Measurements from ENCODE around the gene GJB4.

Gene GJB4

DNA sequence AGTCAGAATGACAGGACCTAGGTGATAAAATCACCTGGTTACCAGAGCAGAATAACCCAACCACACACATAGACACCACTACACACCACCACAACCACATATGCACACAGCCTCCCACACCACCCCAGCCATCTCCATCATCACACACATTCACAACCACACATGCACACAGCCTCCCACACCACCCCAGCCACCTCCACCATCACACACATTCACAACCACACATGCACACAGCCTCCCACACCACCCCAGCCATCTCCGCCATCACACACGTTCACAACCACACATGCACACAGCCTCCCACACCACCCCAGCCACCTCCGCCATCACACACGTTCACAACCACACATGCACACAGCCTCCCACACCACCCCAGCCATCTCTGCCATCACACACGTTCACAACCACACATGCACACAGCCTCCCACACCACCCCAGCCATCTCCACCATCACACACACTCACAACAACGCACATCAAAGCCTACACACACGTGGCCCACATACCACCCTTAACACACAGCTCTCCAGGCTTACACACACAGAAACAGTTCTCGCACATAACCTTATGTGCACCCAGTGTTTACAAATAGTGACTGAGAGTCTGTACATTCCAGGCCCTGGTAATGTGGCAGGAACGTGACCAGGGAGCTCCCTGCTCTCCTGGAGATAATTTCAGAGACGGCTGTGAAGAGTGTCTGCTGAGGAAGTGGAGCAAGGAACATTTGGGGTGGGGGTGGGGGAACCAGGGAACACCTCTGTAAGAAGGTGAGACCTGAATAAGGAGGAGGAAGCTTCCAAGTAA is 18.2 kb downstream of the GJB4 start:
- H4K91ac ChIP-seq (ENCODE audit: low read length), result no peak overlapping the region
- WGBS, result 29% methylated on average over 10 of the region's 10 CpGs
- H2BK12ac ChIP-seq (ENCODE audit: low read length in 2 of 2), result no peak overlapping the region
- H2AFZ ChIP-seq (ENCODE audit: low read depth, low read length), result no peak overlapping the region
- H3K4ac ChIP-seq (ENCODE audit: low read depth in 1 of 2, low read length in 2 of 2), result no peak overlapping the region
- no peak overlapping the region for H3K14ac ChIP-seq (ENCODE audit: low read length in 2 of 2)
- no peak overlapping the region for H4K8ac ChIP-seq (ENCODE audit: low read length)
- no peak overlapping the region for H3K4me2 ChIP-seq (ENCODE audit: low read length, poor library complexity, severe bottlenecking)
- H3K9ac ChIP-seq (ENCODE audit: low read length), result no peak overlapping the region
- no peak overlapping the region for H2BK5ac ChIP-seq (ENCODE audit: low read depth, low read length, poor library complexity, severe bottlenecking)
- H2BK120ac ChIP-seq (ENCODE audit: low read depth, low read length), result no peak overlapping the region
- H2BK15ac ChIP-seq (ENCODE audit: low read depth, poor library complexity, severe bottlenecking), result no peak overlapping the region
- H3K36me3 ChIP-seq (ENCODE audit: control insufficient read depth in 1 of 2, insufficient read depth in 2 of 2, low read depth in 1 of 2, low read length in 2 of 2), result no peaks in the 10 kb centered on the region
- H3K9me3 ChIP-seq (ENCODE audit: control insufficient read depth, low read length), result no peaks in the 10 kb centered on the region
- H3K4me3 ChIP-seq (ENCODE audit: insufficient read depth in 1 of 2, low read depth in 1 of 2, low read length in 2 of 2), result no peak overlapping the region
- no peak overlapping the region for H3K18ac ChIP-seq (ENCODE audit: low read depth in 1 of 2, low read length in 2 of 2)
- DNase-seq, result no peak
- H3K27ac ChIP-seq (ENCODE audit: low read length, poor library complexity, severe bottlenecking), result no peak overlapping the region
- H3K4me1 ChIP-seq (ENCODE audit: control insufficient read depth, insufficient read depth, low read depth, low read length), result peaks cover 10% of the 10 kb centered on the region
- no peaks in the 10 kb centered on the region for H3K79me1 ChIP-seq (replicated peaks; ENCODE audit: low read length, poor library complexity, severe bottlenecking)
- no peak overlapping the region for H3K23ac ChIP-seq (ENCODE audit: low read length in 2 of 2)
- peaks cover 51 to 85% of the 10 kb centered on the region in 2 experiments for H3K27me3 ChIP-seq (ENCODE audit: control insufficient read depth in 1 of 2, insufficient read depth in 1 of 2, low read length in 2 of 2)
- H2AK5ac ChIP-seq (ENCODE audit: low read length, severe bottlenecking), result no peak overlapping the region

- no peak overlapping the region for H2AFZ ChIP-seq (ENCODE audit: low read depth, low read length)
- 79% methylated on average over 4 of the region's 6 CpGs for WGBS
These were observed 18.8 kb downstream of the GJB4 start for GRCh38 chr1:34778381-34778780.

DNA sequence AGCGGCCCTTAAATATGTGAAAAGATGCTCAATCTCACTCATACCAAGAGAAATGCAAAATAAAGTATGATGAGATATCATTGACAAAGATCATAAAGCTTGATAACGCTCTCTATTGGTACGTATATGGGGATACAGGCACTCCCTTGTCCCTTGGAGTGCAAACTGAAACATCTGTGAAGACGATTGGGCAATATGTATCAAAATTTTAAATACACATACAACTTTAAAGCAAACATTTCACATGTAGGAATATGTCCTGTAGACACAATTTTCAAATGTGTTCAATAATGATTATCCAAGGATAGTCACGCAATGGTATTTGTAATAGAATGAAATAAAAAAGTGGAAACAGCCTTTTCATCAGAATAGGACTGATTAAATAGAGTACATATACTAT is 19.5 kb downstream of the GJB4 start:
- H3K18ac ChIP-seq (ENCODE audit: low read depth in 1 of 2, low read length in 2 of 2), result no peak overlapping the region
- H3K14ac ChIP-seq (ENCODE audit: low read length in 2 of 2), result no peak overlapping the region
- no peak overlapping the region for H2AK5ac ChIP-seq (ENCODE audit: low read length, severe bottlenecking)
- no peak overlapping the region for H2BK12ac ChIP-seq (ENCODE audit: low read length in 2 of 2)
- no peak overlapping the region for H4K8ac ChIP-seq (ENCODE audit: low read length)
- no peak for DNase-seq
- peaks cover 10% of the 10 kb centered on the region for H3K4me1 ChIP-seq (ENCODE audit: control insufficient read depth, insufficient read depth, low read depth, low read length)
- H2BK5ac ChIP-seq (ENCODE audit: low read depth, low read length, poor library complexity, severe bottlenecking), result no peak overlapping the region
- no peak overlapping the region for H2BK120ac ChIP-seq (ENCODE audit: low read depth, low read length)
- H3K36me3 ChIP-seq (ENCODE audit: control insufficient read depth in 1 of 2, insufficient read depth in 2 of 2, low read depth in 1 of 2, low read length in 2 of 2), result no peaks in the 10 kb centered on the region
- no peak overlapping the region for H3K27ac ChIP-seq (ENCODE audit: low read length, poor library complexity, severe bottlenecking)
- peaks cover 63 to 83% of the 10 kb centered on the region in 2 experiments for H3K27me3 ChIP-seq (ENCODE audit: control insufficient read depth in 1 of 2, insufficient read depth in 1 of 2, low read length in 2 of 2)
- H3K9ac ChIP-seq (ENCODE audit: low read length), result no peak overlapping the region
- no peak overlapping the region for H3K4me2 ChIP-seq (ENCODE audit: low read length, poor library complexity, severe bottlenecking)
- H4K91ac ChIP-seq (ENCODE audit: low read length), result no peak overlapping the region
- H3K9me3 ChIP-seq (ENCODE audit: control insufficient read depth, low read length), result no peaks in the 10 kb centered on the region
- H2AFZ ChIP-seq (ENCODE audit: low read depth, low read length), result no peak overlapping the region
- no peak overlapping the region for H3K4ac ChIP-seq (ENCODE audit: low read depth in 1 of 2, low read length in 2 of 2)
- H3K79me1 ChIP-seq (replicated peaks; ENCODE audit: low read length, poor library complexity, severe bottlenecking), result no peaks in the 10 kb centered on the region
- no peak overlapping the region for H2BK15ac ChIP-seq (ENCODE audit: low read depth, poor library complexity, severe bottlenecking)
- WGBS, result 80% methylated on average over 1 of the region's 5 CpGs
- H3K4me3 ChIP-seq (ENCODE audit: insufficient read depth in 1 of 2, low read depth in 1 of 2, low read length in 2 of 2), result no peak overlapping the region
- H3K23ac ChIP-seq (ENCODE audit: low read length in 2 of 2), result no peak overlapping the region

More at GRCh38 chr1:34778381-34778780, 18.8 kb downstream of the GJB4 start:
- H2BK12ac ChIP-seq (ENCODE audit: low read length in 2 of 2), result no peak overlapping the region
- no peak overlapping the region for H3K14ac ChIP-seq (ENCODE audit: low read length in 2 of 2)
- H4K91ac ChIP-seq (ENCODE audit: low read length), result no peak overlapping the region
- no peak overlapping the region for H3K18ac ChIP-seq (ENCODE audit: low read depth in 1 of 2, low read length in 2 of 2)
- H3K9ac ChIP-seq (ENCODE audit: low read length), result no peak overlapping the region
- no peak for DNase-seq
- H3K4ac ChIP-seq (ENCODE audit: low read depth in 1 of 2, low read length in 2 of 2), result no peak overlapping the region
- H4K8ac ChIP-seq (ENCODE audit: low read length), result no peak overlapping the region
- no peak overlapping the region for H2BK15ac ChIP-seq (ENCODE audit: low read depth, poor library complexity, severe bottlenecking)
- no peak overlapping the region for H2BK120ac ChIP-seq (ENCODE audit: low read depth, low read length)
- H2BK5ac ChIP-seq (ENCODE audit: low read depth, low read length, poor library complexity, severe bottlenecking), result no peak overlapping the region
- H3K4me2 ChIP-seq (ENCODE audit: low read length, poor library complexity, severe bottlenecking), result no peak overlapping the region
- H3K9me3 ChIP-seq (ENCODE audit: control insufficient read depth, low read length), result no peaks in the 10 kb centered on the region
- peaks cover 10% of the 10 kb centered on the region for H3K4me1 ChIP-seq (ENCODE audit: control insufficient read depth, insufficient read depth, low read depth, low read length)
- peaks cover 57 to 85% of the 10 kb centered on the region in 2 experiments for H3K27me3 ChIP-seq (ENCODE audit: control insufficient read depth in 1 of 2, insufficient read depth in 1 of 2, low read length in 2 of 2)
- no peak overlapping the region for H3K4me3 ChIP-seq (ENCODE audit: insufficient read depth in 1 of 2, low read depth in 1 of 2, low read length in 2 of 2)
- no peak overlapping the region for H2AK5ac ChIP-seq (ENCODE audit: low read length, severe bottlenecking)
- H3K23ac ChIP-seq (ENCODE audit: low read length in 2 of 2), result no peak overlapping the region
- H3K36me3 ChIP-seq (ENCODE audit: control insufficient read depth in 1 of 2, insufficient read depth in 2 of 2, low read depth in 1 of 2, low read length in 2 of 2), result no peaks in the 10 kb centered on the region
- no peaks in the 10 kb centered on the region for H3K79me1 ChIP-seq (replicated peaks; ENCODE audit: low read length, poor library complexity, severe bottlenecking)
- H3K27ac ChIP-seq (ENCODE audit: low read length, poor library complexity, severe bottlenecking), result no peak overlapping the region

GRCh38 chr1:34779526-34779925 is 20.0 kb downstream of the GJB4 start:
- Histone ChIP-seq H3K4ac (ENCODE audit: low read depth in 1 of 2, low read length in 2 of 2) (no peak overlapping the region), H3K9ac (ENCODE audit: low read length) (no peak overlapping the region), H3K23ac (ENCODE audit: low read length in 2 of 2) (no peak overlapping the region), H3K27ac (ENCODE audit: low read length, poor library complexity, severe bottlenecking) (no peak overlapping the region), H2AK5ac (ENCODE audit: low read length, severe bottlenecking) (no peak overlapping the region), H3K9me3 (ENCODE audit: control insufficient read depth, low read length) (no peaks in the 10 kb centered on the region), H2BK12ac (ENCODE audit: low read length in 2 of 2) (no peak overlapping the region), H3K36me3 (ENCODE audit: control insufficient read depth in 1 of 2, insufficient read depth in 2 of 2, low read depth in 1 of 2, low read length in 2 of 2) (no peaks in the 10 kb centered on the region), H3K4me1 (ENCODE audit: control insufficient read depth, insufficient read depth, low read depth, low read length) (peaks cover 10% of the 10 kb centered on the region), H2BK5ac (ENCODE audit: low read depth, low read length, poor library complexity, severe bottlenecking) (no peak overlapping the region), H3K4me3 (ENCODE audit: insufficient read depth in 1 of 2, low read depth in 1 of 2, low read length in 2 of 2) (no peak overlapping the region), H4K91ac (ENCODE audit: low read length) (no peak overlapping the region), H3K14ac (ENCODE audit: low read length in 2 of 2) (no peak overlapping the region), H4K8ac (ENCODE audit: low read length) (no peak overlapping the region), H3K18ac (ENCODE audit: low read depth in 1 of 2, low read length in 2 of 2) (no peak overlapping the region), H3K79me1 (replicated peaks; ENCODE audit: low read length, poor library complexity, severe bottlenecking) (no peaks in the 10 kb centered on the region), H3K4me2 (ENCODE audit: low read length, poor library complexity, severe bottlenecking) (no peak overlapping the region), H3K27me3 (ENCODE audit: control insufficient read depth in 1 of 2, insufficient read depth in 1 of 2, low read length in 2 of 2) (peaks cover 63 to 77% of the 10 kb centered on the region in 2 experiments), H2BK15ac (ENCODE audit: low read depth, poor library complexity, severe bottlenecking) (no peak overlapping the region), H2AFZ (ENCODE audit: low read depth, low read length) (no peak overlapping the region), H2BK120ac (ENCODE audit: low read depth, low read length) (no peak overlapping the region)
- no peak for DNase-seq
- 84% methylated on average over 5 of the region's 5 CpGs for WGBS
